ENCODE measurements around the gene TCF20.

DNA sequence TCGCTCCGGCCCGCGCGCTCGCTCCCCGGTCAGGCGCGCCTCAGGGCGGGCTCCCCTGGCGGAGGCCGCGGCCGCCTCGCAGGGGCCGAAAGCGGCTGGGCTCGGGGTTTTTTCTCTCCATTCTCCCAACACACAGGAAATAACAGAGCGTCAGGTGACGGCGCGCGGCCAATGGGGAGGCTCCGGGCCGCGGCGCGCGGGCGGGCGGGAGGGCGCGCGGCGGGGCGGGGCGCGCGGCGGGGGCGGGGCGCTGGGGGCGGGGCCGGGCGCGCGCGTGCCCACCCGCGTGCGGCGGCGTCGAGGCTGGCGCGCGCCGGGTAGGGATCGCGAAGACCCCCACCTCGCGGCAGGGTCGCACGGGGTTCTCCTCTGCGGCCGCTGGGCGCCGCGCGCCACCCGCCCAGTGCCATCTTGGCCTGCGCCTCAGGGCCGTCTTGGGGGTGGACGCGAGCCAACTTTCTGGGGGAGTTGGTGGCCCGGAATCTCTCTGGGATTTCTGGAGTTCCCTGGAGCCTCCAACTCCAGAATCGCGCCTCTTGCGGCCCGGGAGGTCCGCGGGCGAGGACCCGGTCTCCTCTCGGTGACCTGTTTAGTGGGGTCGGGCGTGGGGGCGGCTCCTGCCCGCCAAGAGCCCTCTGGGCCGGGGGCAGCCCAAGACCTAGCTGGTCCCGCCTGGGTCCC lies at the start of gene TCF20:
- TF ChIP-seq ESRRG (CRISPR knock-in tag; IDR thresholded peaks at IDR 0.05) (no peak), ZFP3 (CRISPR knock-in tag; IDR thresholded peaks at IDR 0.05) (no peak), ZNF565 (CRISPR knock-in tag; conservative IDR thresholded peaks at IDR 0.05; ENCODE audit: low read depth) (no peak), CSDC2 (CRISPR knock-in tag; IDR thresholded peaks at IDR 0.05) (no peak), CREB5 (CRISPR knock-in tag; IDR thresholded peaks at IDR 0.05; ENCODE audit: low read depth) (no peak), TCF4 (CRISPR knock-in tag; IDR thresholded peaks at IDR 0.05; ENCODE audit: borderline replicate concordance) (no peak), ZFP30 (CRISPR knock-in tag; IDR thresholded peaks at IDR 0.05) (no peak)
- TF ChIP-seq, protein P1, sequence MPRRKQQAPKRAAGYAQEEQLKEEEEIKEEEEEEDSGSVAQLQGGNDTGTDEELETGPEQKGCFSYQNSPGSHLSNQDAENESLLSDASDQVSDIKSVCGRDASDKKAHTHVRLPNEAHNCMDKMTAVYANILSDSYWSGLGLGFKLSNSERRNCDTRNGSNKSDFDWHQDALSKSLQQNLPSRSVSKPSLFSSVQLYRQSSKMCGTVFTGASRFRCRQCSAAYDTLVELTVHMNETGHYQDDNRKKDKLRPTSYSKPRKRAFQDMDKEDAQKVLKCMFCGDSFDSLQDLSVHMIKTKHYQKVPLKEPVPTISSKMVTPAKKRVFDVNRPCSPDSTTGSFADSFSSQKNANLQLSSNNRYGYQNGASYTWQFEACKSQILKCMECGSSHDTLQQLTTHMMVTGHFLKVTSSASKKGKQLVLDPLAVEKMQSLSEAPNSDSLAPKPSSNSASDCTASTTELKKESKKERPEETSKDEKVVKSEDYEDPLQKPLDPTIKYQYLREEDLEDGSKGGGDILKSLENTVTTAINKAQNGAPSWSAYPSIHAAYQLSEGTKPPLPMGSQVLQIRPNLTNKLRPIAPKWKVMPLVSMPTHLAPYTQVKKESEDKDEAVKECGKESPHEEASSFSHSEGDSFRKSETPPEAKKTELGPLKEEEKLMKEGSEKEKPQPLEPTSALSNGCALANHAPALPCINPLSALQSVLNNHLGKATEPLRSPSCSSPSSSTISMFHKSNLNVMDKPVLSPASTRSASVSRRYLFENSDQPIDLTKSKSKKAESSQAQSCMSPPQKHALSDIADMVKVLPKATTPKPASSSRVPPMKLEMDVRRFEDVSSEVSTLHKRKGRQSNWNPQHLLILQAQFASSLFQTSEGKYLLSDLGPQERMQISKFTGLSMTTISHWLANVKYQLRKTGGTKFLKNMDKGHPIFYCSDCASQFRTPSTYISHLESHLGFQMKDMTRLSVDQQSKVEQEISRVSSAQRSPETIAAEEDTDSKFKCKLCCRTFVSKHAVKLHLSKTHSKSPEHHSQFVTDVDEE (CRISPR knock-in tag; IDR thresholded peaks at IDR 0.05), result no peak
- TF ChIP-seq, protein P2, sequence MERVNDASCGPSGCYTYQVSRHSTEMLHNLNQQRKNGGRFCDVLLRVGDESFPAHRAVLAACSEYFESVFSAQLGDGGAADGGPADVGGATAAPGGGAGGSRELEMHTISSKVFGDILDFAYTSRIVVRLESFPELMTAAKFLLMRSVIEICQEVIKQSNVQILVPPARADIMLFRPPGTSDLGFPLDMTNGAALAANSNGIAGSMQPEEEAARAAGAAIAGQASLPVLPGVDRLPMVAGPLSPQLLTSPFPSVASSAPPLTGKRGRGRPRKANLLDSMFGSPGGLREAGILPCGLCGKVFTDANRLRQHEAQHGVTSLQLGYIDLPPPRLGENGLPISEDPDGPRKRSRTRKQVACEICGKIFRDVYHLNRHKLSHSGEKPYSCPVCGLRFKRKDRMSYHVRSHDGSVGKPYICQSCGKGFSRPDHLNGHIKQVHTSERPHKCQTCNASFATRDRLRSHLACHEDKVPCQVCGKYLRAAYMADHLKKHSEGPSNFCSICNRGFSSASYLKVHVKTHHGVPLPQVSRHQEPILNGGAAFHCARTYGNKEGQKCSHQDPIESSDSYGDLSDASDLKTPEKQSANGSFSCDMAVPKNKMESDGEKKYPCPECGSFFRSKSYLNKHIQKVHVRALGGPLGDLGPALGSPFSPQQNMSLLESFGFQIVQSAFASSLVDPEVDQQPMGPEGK (CRISPR knock-in tag; IDR thresholded peaks at IDR 0.05; ENCODE audit: borderline replicate concordance), result no peak
